ENCODE results near the gene SUN1.
A peak's percentile ranks its signal among the peaks of the same experiment; 100 is the strongest.

SUN1 gene

DNA sequence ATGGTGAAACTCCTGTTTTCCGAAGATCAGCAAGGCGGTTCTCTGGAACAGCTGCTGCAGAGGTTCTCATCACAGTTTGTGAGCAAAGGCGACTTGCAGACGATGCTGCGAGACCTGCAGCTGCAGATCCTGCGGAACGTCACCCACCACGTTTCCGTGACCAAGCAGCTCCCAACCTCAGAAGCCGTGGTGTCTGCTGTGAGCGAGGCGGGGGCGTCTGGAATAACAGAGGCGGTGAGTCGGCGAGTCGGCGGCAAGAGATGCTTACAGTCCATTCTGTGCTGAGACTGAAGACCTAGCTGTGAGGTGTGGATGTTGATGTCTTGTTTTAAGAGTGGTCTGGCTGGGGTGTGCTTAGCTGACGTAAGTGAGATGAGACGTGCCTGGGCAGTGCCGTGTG lies 27.9 kb downstream of the SUN1 start:
- no peak overlapping the region for H3K27ac ChIP-seq
- TF ChIP-seq, protein P1, sequence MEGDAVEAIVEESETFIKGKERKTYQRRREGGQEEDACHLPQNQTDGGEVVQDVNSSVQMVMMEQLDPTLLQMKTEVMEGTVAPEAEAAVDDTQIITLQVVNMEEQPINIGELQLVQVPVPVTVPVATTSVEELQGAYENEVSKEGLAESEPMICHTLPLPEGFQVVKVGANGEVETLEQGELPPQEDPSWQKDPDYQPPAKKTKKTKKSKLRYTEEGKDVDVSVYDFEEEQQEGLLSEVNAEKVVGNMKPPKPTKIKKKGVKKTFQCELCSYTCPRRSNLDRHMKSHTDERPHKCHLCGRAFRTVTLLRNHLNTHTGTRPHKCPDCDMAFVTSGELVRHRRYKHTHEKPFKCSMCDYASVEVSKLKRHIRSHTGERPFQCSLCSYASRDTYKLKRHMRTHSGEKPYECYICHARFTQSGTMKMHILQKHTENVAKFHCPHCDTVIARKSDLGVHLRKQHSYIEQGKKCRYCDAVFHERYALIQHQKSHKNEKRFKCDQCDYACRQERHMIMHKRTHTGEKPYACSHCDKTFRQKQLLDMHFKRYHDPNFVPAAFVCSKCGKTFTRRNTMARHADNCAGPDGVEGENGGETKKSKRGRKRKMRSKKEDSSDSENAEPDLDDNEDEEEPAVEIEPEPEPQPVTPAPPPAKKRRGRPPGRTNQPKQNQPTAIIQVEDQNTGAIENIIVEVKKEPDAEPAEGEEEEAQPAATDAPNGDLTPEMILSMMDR (IDR thresholded peaks at IDR 0.05) = no peak
- no peak for TF ChIP-seq ZFX (IDR thresholded peaks at IDR 0.05; ENCODE audit: borderline replicate concordance)

DNA sequence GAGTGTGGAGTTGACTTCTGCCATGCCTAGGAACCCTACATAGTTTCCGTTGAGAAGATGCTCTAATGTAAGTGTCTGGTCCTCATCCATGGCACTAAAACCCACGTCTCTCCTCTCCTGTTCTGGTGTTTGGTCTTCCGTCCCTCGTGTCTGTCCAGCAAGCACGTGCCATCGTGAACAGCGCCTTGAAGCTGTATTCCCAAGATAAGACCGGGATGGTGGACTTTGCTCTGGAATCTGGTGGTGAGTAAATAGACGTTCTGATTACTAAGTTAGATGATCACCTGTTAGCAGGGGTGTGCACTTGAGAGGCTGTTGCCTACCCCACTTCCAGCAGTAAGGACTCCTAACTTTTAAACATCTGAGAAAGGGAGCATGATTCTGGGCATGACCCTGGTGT lies 28.9 kb downstream of the SUN1 start:
- peak overlapping the region; percentile 14; the same call in 1 of the 2 replicates for H3K27ac ChIP-seq
- TF ChIP-seq, protein P1 (IDR thresholded peaks at IDR 0.05) = no peak
- TF ChIP-seq ZFX (IDR thresholded peaks at IDR 0.05; ENCODE audit: borderline replicate concordance) = no peak

DNA sequence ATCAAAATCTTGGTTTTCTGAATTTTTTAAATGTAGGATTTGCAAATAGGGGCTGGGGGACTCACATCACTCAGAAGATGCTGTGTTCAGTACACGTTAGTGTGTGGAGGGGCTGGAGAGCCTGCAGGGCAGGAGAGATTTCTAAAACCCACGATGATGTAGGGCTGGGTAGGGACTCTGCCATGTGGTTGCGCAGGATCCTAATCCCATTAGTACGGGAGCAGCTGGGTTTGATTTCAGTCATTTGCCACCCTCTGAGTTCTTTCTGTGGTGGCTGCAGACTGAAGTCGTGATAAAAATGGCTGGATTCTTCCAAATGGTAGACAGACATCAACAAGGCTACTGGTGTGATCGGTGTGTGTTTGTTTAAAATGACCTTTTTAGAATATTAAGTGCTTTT lies 29.9 kb downstream of the SUN1 start:
- TF ChIP-seq, protein P1 (IDR thresholded peaks at IDR 0.05) = no peak
- no peak for TF ChIP-seq ZFX (IDR thresholded peaks at IDR 0.05; ENCODE audit: borderline replicate concordance)
- 0 out of 2 replicates have a peak overlapping the region, but pooled peaks have one; percentile 14 for H3K27ac ChIP-seq

DNA sequence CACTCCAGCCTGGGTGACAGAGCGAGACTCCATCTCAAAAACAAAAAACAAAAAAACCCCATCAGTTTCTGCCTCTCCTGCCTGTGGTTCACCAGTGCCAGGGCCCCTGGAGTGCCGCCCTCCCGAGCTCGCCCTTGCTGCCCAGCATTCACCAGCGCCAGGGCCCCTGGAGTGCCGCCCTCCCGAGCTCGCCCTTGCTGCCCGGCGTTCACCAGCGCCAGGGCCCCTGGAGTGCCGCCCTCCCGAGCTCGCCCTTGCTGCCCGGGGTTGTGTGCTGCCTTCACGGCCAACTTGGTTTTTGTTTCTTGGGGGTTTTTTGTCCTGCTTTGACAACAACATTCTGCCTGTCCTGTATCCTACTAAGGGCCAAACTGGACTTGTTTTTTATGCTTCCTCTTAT lies 30.8 kb downstream of the SUN1 start:
- no peak for TF ChIP-seq ZFX (IDR thresholded peaks at IDR 0.05; ENCODE audit: borderline replicate concordance)
- TF ChIP-seq, protein P1 (IDR thresholded peaks at IDR 0.05) = no peak
- H3K27ac ChIP-seq = no peak overlapping the region

DNA sequence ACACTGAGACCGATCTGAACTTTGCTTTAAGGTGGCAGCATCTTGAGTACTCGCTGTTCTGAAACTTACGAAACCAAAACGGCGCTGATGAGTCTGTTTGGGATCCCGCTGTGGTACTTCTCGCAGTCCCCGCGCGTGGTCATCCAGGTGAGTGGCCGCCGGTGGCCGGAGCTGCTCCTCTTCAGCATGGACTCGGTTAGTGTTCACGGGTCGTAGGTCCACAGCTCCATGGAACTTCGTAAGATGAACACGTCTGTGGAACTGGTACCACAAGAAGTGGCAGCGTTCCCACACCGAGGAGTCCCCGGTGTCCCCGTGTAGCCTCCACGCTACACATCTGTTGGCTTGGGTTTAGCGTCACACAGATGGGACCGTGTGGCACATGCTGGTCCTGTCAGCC lies 33.6 kb downstream of the SUN1 start:
- H3K27ac ChIP-seq = no peak overlapping the region
- no peak for TF ChIP-seq ZFX (IDR thresholded peaks at IDR 0.05; ENCODE audit: borderline replicate concordance)
- TF ChIP-seq, protein P1 (IDR thresholded peaks at IDR 0.05) = no peak

DNA sequence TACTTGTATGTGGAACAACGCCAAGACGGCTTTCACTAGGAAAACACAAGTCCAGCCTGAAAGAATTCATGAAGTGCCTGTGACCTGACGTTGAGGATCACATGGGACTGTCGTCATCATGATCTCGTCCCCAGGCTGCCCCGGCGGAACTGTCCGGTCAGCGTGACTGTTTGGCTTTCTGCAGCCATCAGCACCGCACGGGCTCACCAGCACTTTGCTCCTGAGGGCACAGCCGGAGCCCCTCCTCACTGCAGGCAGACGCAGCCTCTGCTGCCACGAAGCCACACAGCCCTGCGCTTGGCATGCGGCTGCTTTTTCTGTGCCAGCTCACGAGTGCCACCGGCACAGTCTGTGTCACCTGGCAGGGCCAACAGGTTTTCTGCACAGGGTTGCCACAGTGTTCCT lies 34.7 kb downstream of the SUN1 start:
- TF ChIP-seq ZFX (IDR thresholded peaks at IDR 0.05; ENCODE audit: borderline replicate concordance) = no peak
- TF ChIP-seq, protein P1 (IDR thresholded peaks at IDR 0.05) = 0 out of 2 replicates have a peak, but pooled peaks have one; percentile 2
- peak overlapping the region; percentile 87 for H3K27ac ChIP-seq

DNA sequence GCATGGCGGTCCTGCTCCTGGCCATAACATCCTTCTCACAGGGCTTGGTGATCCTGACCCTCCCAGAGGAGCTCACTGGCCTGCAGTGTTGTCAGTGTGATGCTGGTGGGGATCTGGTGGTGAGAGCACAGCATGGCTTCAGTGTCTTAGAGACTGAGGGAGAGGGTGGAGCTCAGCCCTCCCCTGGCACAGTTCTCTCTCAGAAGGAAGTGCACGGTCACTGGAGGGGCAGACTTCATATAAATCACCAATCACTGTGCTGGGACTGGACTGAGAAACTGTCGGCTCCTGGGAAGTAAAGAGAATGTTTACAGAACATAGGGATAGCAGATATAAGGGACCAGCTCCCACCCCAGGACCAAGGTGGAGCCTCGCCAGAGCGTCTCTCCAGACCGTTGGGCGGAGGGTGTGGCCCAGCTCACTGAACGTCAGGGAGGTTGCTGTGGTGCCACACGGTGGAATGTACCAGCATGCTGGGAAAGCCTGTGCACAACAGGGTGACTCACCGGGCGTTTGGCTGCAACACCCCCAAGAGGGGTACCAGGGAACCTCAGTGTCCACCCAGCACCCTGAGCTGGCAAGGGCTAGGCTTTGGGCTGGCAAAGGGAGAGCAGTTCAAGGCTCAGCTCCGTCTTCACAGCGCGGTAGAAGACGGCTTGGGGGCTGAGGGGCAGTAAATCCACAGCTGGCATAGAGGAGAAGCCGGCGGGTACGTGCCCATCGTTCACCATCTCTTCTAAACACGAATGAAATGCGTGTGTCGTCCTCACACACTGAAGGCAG lies 35.3 kb downstream of the SUN1 start:
- peak overlapping the region; percentile 87 for H3K27ac ChIP-seq
- TF ChIP-seq ZFX (IDR thresholded peaks at IDR 0.05; ENCODE audit: borderline replicate concordance) = no peak
- TF ChIP-seq, protein P1 (IDR thresholded peaks at IDR 0.05) = no peak; the same call in 1 of the 2 replicates
